Jurkat, Clone E6-1 (cell line): ENCODE measurements around the gene TSC1. TPM values are rescaled to one million over a fixed set of nuclear protein-coding genes. Genes with fewer than 3 reads are reported as not detected.
A peak's percentile ranks its signal among the peaks of the same experiment; 100 is the strongest.
"Not testable (repeated sequence)": the region's sequence is repeated elsewhere in the genome, so short reads cannot be mapped to it uniquely, and the experiment has no call there.

Experiments
- DNase-seq: peaks from one replicate; pipeline ENCODE4 v3.0.0-alpha.2; 2011; ENCODE audit warnings: low read depth, low spot score
- H3K4me3 ChIP-seq: 2 replicates; pipeline ENCODE4 v1.5.1; 2011; ENCODE audit warnings: mild to moderate bottlenecking, low read length, control low read depth, moderate library complexity
- polyA plus RNA-seq: library from polyadenylated mRNA; unstranded; fragments of >200 nt; gene quantifications from one replicate; pipeline ENCODE4 v1.2.1, GENCODE V29; 2012; ENCODE audit warnings: missing spikeins; ENCODE audit not compliant: insufficient read length, insufficient read depth

Gene TSC1
- 18.7 TPM for polyA plus RNA-seq

DNA sequence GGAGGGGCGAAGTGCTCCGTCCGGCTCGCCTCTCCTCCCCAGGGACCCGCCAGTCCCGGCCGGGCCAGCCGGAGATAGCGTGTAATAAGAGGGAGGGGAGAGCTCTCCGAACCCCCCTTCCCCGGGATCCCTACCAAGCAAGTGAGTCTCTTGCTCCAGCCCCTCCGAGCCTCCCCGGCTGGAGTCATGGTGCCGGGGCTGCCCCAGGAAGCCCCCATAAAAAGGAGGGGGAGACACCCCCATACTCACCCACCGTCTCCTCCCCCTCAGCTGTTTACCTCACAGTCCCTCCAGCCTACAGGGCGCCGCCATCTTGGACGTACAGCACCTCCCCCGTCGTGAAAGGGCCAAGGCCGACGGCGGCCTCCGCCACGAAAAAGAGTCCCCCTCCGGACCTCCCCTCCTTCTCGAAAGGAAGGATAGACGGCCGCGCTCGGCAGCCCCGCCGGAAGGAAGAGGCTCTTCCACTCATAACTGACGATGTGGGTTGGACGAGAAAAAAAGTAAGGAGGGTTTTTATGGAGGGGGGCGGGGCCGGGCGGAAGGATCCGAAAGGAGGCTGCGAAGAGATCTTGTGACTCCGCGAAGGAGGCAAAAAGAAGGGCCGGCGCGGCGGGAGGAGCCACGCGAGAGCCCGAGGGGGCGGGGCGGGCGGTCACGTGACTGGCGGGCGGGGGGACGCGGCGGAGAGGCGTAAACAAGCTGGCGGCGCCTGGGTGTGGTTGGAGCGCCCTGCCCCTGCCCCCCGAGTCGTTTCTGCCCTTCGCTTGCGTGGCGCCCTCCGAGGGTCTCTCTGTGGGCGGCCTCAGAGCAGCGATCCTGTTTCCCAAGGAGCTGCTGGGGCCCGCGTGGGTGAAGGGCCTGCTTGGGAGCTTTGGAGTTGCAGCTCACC lies at the start of gene TSC1:
Gene TSC1 (minus strand): TSS at position 323 of the 892 bp plus-strand sequence. CDS start 15,744 bp downstream, outside the sequence.
- peak within 1 kb of the TSS; percentile 88 for H3K4me3 ChIP-seq
- DNase-seq: peak; percentile 92

DNA sequence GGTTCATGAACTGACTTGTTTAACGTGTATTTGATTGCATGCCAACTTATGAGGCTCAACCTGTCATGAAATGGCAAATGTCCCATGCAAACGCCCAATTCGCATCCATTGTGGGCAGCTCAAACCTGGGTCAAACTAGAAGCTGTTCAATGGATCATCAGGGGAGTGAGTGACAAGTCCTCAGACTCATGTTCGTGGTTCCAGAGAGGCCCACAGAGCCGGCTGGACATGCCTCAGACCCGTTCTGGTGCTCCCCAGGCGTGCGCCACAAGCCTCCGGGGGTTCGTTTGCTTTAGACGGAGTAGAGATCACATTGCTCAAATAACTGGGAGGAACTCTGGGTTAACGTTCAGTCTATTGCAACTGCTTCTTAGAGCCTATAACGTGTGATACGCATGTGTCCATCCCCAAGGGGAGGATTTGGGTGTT lies 49.1 kb upstream of the TSC1 start:
- DNase-seq: no peak
- no peak overlapping the region for H3K4me3 ChIP-seq

DNA sequence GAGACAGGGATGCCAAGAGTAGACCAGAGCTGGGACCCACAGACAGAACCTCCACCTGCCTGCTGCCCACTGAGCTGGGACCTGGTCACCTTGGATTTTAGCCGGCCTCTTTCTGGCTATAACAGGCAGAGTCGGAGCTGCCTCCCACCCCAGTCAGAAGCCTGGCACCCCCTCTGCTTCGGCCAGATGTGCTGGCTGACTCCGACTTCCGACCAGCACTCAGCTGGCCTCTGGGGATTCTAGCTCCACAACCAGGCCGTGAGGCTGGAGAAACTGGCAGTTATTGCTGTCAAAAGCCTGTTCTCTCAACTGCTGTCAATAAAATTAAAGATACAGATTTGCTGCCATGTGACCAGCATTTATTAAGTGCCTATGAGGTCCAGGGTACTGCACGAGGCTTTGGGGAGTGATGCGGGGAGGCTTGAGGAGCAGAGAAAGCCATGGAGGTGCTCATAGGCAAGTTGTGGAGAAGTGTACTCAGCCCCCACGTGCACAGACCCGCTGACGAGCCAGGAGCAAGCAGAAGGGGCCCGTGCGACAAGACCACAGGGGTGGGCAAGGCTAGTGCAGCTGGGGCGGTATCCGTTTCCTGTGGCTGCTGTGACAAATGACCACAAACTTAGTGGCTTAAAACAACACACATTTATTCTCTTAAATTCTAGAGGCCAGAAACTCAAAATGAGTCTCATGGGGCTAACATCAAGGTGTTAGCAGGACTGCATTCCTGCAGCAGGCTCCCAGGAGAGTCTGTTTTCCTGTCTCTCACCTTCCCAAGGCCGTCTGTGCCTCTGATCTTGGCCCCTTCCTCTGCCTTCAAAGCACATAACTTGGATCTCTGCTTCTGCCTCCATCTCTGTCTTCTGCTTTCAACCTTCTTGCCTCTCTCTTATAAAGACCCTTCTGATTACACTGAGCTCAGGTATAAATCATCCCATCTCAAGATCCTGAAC lies 47.2 kb upstream of the TSC1 start:
- H3K4me3 ChIP-seq: no peak overlapping the region
- DNase-seq: no peak

DNA sequence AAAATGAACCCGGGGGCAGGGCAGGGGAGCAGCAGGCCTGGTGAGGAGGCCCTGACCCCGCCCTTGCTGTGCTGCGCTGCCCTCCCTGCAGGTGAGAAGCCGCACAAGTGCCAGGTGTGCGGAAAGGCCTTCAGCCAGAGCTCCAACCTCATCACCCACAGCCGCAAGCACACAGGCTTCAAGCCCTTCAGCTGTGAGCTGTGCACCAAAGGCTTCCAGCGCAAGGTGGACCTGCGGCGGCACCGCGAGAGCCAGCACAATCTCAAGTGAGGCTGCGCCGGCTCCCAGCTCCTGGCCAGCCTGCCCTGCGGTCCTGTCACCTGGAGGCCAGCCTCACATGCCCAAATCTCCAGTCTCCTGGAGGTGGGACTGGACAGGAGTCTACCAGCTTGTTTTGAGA lies 46.4 kb upstream of the TSC1 start:
- DNase-seq: no peak
- H3K4me3 ChIP-seq: no peak overlapping the region

DNA sequence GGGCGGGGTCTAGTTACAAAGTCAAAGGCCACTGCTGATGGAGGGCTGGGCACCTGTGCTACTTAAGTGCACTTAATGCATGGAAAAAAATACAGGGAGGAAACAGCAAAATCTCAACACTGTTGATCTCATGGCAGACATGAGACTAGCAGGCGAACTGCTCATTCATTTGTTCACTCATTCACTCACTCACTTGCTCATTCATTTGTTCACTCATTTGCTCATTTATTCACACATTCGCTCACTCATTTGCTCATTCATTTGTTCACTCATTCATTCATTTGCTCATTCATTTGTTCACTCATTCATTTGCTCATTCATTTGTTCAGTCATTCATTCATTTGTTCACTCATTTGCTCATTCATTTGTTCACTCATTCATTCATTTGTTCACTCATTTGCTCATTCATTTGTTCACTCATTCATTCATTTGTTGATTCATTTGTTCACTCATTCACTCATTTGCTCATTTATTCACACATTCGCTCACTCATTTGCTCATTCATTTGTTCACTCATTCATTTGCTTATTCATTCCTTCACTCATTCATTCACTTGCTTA lies 45.7 kb upstream of the TSC1 start:
- not testable (repeated sequence) for H3K4me3 ChIP-seq, DNase-seq

DNA sequence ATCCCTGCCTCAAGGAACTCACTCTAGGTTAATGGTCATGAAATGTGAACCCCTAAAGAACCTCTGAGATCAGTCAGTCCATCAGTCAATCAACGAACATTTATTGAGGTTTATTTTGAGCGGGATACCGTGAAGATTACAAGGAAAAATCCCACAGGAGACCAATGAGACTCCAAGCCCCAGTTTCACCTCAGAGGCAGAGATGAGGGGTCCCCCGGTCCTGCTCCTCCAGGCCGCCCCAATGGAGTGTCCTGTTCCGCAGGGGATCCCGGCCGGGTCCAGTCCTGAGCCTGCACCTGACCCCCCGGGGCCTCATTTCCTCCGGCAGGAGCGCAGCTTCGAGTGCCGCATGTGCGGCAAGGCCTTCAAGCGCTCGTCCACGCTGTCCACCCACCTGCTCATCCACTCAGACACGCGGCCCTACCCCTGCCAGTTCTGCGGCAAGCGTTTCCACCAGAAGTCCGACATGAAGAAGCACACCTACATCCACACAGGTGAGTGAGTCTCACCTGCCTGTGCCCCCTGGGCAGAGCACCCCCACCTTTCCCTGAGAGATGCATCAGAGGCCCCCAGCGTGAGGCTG lies 45.1 kb upstream of the TSC1 start:
- H3K4me3 ChIP-seq: no peak overlapping the region
- no peak for DNase-seq

DNA sequence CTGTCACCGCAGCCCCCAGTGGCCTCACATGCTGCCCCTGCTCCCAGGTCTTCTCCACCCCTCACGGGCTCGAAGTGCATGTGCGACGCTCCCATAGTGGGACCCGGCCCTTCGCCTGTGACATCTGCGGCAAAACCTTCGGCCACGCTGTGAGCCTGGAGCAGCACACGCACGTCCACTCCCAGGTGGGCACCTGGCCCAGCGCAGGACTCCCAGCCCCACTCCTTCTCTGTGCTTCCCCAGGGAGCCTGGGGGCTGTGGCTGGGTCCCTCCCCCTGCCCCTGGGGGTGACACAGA lies 44.5 kb upstream of the TSC1 start:
- DNase-seq: no peak
- H3K4me3 ChIP-seq: no peak overlapping the region

DNA sequence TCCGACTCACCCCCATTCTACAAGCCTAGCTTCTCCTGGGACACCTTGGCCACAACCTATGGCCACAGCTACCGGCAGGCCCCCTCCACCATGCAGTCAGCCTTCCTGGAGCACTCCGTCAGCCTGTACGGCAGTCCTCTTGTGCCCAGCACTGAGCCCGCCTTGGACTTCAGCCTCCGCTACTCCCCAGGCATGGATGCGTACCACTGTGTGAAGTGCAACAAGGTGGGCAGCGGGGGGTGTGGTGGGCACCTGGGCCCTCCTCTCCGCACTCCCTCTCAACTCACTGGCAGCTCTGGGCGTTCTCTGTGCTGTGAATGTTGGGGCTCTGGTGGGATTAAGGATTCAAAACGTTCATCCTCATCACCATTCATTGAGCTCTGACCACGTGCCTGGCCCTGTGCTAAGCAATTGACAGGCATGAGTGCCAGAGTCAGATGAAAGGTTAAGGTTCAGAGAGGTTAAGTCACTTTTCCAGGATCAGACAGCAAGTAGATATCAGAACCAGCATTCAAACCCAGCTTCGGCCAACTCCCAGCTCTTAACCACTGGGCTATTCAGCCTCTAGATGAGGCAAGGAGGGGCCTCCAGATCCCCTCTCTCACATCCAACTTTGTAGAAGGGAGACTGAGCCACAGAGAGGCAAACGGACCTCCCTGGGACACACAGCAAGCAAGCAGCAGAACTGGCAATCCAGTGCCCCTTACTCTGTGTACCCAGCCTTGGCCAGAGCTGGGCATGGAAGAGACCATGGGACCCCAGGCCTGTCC lies 44.0 kb upstream of the TSC1 start:
- no peak overlapping the region for H3K4me3 ChIP-seq
- no peak for DNase-seq

DNA sequence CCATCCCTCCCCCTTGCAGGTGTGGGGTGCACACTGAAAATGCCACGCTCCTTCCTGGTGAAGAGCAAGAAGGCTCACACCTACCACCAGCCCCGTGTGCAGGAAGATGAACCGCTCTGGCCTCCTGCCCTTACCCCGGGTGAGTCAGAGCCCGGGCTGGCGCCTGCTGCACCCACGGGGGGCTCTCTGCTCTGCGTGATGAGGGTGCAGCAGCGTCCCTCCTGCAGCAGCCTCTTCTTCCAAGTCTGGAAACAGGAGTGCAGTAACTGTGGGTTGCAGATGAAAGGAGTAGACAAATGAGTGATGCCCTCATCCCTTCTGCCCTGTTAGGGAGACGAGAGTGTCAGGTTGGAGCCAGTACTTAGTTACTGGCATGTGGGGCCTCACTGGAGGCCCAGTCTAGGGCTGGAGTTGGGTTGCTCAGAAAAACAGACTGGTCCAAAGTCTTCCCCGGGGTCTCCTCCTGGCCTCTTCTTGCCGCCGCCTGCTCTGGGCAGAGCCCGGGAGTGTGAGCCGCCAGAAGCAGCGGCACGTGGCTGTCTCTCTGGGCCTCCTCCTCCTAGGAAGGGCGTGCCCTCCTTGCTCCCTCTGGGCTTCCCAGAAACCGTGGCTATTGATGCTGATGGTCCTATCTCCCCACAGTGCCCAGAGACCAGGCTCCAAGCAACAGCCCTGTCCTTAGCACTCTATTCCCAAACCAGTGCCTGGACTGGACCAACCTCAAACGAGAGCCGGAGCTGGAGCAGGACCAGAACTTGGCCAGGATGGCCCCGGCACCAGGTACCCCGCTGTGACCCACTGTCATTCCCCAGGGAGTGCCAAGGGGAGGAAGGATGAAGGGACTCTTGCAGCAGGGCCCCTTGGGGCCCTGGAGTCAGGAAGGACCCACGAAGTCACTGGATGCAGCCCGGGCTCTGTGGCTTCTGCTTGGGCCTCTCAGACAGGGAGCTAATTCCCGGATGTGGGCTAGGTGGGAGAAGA lies 42.5 kb upstream of the TSC1 start:
- no peak overlapping the region for H3K4me3 ChIP-seq
- no peak for DNase-seq

DNA sequence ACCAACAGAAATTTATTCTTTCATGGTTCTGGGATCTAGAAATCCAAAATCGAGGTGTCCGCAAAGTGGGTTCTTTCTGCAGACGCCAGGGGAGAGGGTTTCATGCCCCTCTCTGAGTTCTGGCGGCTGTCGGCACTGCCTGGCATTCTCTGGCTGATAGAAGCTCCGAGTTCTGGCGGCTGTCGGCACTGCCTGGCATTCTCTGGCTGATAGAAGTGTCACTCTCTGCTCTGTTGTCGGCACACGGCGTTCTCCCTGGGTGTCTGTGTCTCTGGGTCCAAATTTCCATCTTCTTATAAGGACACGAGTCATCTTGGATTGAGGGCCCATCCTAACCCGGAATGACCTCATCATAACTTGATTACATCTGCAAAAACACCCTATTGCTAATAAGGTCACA lies 41.7 kb upstream of the TSC1 start:
- no peak overlapping the region for H3K4me3 ChIP-seq
- DNase-seq: no peak

DNA sequence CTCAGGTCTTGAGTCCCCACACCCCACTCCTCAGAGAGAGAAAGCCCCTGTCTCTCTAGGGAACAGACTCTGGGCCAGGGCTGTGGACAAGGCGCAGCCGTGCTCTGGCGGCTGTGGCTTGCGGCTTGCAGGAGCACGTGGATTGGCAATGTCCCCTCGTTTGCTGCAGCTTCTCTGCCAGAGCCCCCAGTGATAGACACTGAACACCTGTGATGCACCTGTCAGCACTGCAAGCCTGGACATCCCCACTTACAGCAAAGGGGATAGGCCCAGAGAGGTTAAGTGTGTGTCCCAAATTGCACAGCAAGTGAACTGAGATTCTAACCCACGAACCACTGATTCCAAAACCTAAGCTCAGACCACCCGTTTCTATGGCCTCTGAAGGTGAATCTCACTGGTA lies 41.1 kb upstream of the TSC1 start:
- DNase-seq: no peak
- no peak overlapping the region for H3K4me3 ChIP-seq

DNA sequence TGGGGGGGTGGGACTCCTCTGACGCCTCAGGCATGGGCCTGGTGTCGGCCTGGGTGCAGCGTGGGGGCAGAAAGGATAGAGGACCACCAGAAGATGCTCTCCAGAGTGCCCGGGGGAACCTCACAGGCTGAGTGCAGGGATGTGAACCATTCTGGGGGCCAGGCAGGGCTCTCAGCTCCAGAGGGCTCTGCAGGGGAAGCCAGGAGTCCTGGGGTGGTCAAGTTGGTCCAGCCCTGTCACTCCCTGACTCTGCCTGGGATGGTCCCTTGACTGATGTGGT lies 40.6 kb upstream of the TSC1 start:
- no peak overlapping the region for H3K4me3 ChIP-seq
- no peak for DNase-seq

DNA sequence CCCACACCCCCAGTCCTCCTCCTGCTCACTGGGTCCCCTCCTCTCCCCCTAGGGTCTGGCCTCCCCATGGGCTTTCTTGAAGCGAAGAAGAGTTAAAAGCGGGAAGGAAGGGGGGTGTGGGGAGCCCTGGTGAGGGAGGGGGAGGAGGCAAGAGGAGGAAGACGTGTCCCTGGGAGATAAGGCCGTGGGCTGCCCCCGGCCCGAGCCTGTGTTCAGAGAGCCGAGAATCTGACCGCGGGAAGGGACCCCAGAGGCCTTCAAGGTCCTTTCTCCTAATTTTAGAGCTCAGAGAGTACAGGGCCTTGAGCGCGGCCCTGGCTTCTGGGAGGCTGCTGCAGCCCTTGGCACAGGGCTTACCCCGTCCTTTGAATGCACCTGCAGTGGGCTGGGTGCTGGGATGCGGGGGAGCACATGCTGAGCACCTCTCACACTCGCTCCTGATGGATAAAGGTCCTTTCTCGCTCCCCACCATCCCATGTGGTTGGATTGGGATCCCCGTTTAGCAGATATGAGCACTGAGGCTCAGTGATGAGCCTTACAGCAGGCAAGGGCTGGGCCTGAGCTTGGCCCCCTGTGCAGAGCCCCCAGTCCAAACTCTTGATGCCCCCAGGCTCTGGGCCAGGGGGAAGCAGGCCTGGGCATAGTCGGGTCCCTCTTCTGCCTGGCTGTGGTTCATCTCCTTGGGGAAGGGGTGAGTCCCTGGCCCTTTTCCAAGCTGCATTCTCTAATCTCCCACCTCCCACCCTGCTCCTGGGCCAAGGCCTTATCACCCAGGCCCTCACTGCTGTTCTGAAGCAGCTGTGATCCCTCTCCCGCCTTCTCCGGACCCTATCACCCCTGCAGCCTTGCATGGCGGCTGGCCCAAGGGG lies 40.0 kb upstream of the TSC1 start:
- H3K4me3 ChIP-seq: no peak overlapping the region
- no peak for DNase-seq

DNA sequence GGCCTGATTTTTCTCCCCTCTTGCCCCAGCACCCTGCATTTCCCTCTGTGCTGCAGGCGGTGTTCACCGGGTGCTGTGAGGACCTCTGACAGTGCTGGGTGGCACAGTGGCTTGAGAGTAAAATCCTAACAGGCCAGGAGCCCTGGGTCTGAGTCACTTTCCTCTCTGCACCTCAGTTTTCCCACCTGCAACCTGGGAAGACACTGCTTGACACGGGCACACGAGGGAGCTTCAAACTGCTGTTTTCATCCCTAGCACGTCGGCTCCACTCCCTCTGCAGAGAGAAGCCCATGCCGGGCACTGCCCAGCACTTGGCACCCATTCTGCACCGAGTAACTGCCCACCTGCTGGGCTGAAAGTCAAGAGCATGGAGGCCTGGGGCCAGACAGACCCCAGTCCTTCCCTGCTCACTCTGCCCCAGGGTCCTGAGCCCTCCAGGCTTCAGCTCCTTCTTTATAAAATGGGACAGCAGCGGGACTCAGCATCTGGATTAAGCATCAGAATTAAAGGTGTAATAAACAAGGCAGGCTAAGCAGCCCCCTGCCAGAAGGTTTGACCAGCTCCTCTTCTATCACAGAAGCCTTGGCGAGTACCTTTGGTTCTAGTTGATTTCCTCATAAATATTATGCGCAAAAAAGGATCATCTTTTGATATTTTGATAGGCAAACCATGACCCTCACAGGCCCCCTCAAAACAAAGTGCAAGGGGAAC lies 39.2 kb upstream of the TSC1 start:
- no peak overlapping the region for H3K4me3 ChIP-seq
- no peak for DNase-seq

DNA sequence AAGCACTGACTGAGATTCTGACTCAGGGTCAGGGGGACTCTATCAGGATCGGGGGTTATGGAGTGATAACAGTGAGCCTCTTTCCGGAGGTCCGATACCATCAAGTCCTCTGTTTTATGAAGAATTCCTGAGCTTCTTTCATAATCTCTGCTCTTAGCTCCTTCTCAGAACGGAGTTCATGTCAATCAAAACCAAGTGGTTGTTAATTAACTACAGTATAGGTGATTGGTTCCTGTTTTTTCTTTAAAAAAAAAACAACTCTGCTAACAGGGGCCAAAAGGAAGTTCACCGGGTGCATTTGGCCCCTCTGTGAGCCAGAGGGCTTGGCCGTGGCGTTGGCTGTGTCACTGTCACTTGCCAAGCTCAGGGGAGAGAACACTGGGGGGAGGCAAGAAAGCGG lies 38.0 kb upstream of the TSC1 start:
- no peak for DNase-seq

DNA sequence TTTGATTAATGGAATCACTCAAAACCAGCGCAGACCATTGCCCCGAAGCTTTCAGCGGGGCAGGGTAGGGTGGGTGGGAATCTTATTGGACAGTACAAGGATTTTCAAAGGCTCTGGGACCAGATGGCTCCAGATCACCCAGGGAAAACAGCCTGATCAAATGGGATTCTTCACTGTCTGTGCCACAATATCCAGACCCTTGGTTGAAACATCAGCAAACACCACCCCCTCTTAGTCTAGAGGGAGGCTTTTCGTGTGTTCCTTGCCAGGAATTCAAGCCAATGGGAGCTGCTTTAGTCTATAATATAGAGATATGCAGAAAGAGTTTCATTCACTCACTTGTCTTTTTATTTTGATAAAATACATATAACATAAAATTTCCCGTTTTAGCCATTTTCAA lies 35.7 kb upstream of the TSC1 start:
- no peak overlapping the region for H3K4me3 ChIP-seq
- DNase-seq: no peak

More for the DNA sequence above, 38.0 kb upstream of the TSC1 start:
- H3K4me3 ChIP-seq: no peak overlapping the region
